Eye (tissue), 1 donor: Measurements from ENCODE around the gene MGAT5.
"Not testable (repeated sequence)": the region's sequence is repeated elsewhere in the genome, so short reads cannot be mapped to it uniquely, and the experiment has no call there.

ENCODE experiments used
- DNase-seq: peaks from one replicate; pipeline ENCODE4 v3.0.0-alpha.2; 2015

The MGAT5 gene

DNA sequence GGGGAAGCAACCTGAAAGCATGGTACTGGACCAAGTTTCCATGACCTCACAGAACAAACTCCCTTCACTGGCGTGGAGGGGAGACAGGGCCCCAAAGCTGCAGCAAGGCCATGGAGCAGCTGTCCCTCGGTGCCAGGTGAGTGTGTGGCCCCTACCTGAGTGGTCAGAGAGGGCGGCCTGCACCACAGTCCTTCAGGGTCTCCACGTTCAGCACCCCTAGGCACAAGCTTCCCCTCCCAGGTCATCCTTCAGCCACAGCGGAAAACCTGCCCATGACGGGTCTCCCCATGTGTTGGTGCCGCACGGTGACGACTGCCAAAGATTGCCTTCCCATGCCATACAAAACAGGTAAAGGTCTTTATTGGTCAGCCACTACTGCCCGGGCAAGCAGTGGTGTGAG is 201.6 kb downstream of the MGAT5 start:
- DNase-seq = no peak

DNA sequence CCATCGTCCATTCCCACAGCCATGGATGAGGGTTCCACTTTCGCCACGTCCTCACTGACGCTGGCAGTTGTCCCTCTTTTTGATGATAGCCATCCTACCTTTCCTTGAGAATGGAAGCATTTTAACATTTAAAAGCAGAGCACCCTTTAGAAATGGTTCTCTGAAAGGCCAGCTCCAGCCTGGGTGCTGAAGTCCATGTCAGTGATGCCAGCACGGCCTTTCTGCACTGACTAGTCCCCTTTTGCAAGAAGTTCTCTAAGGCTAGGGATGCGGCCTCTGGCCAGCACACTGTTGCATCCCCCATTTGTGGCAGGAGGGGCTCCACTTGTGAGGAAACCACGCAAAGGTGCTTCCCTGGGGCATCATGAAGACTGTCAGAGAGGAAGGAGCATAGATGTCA is 203.5 kb downstream of the MGAT5 start:
- no peak for DNase-seq

DNA sequence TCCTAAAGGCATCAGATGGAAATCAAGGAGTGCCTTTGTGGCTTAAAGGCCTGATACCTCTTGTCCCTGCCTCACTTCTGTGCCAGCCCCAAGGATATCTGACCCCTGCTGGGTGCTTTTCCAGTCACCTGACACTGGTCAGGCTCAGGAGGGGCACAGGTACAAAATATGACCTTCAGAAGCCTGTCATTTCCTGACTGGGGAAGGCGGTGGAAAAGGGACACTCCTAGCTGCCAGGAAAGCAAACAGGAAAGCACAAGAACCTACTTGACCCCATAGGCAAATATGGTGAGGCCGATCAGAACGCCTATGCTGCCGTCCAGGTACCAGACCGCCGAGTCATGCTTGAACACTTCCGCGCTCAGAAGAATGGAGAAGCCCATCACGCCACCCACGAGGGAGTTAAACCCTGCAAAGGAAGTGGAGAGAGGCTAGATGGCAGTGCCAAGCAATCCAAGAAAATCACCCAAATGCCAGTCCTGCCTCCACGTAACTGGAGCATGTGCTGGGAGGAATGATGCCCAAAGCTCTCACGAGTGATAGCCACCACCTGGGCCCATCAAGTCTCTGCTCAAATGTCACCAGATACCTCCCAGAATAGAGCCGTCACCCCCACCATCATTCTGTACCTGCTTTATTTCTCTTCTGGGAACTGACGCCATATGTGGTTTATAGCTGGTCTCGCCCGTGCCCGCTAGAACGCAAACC is 204.0 kb downstream of the MGAT5 start:
- DNase-seq = no peak

DNA sequence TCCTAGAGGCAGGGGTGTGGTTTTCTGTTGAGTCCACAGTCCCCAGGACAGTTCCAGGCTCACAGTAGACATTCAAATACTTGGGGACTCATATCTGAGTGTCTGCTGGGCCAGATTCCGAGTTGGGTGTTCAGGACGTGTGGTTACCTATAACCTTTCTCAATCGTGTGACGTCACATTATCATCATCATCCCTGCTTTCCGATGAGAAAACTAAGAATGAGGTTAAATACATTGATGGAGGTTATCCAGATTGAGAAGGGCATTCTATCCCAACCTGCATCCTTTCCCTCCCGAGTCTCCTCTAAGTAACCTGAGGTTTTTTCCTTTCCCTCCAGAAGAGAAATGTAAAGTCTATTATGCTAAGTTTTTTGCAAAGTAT is 204.6 kb downstream of the MGAT5 start:
- no peak for DNase-seq

DNA sequence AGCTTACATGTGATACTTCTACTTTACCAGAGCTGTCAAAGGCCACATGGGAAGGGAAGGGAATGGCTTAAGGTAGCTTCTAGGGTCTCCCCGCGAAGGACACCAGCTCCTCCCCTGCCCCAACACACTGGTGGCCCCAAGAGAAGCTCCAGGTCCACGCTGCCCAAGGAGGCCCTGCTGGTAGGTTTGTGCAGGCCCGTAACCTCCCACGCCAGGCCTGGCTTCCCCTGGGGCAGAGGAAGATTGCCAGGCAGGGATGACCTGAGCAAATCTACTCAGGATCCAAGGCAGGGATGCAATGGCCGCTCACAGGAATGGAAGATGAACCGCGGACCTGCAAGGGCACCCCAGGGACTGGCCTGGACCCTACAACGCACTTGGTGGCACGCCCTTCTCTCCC is 205.1 kb downstream of the MGAT5 start:
- DNase-seq = no peak

DNA sequence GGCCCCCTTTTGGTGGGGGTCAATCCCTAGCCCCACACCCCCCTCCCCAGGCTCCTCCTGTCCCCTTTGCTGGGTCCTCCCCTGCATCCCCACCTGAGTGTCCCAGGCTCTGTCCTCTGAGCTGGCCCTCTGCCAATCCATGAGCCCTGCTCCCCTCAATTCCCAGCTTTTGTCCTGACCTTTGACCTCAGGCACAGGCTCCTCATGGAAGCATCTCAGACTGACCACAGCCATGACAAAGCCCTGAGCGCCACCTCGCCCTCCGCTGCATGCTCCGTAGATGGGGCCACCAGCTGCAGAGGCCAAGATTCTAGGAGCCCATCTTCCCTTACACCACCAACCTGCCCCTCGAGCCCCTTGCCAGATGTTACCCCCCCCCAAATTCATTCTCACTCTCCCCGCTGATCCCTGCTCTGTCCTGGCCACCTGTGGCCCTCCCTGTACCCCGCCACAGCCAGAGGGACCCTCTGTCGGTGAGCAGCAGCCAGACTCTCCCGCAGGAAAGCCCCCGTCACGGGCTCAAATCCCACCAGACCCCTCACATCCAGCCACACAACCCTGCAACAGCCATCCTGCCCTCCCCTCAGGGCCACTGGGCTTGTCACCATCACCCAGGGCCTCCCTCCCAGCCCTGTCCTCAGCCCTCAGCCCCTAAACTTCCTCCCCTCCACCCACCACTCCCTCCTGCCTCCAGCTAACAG is 206.0 kb downstream of the MGAT5 start:
- no peak for DNase-seq

DNA sequence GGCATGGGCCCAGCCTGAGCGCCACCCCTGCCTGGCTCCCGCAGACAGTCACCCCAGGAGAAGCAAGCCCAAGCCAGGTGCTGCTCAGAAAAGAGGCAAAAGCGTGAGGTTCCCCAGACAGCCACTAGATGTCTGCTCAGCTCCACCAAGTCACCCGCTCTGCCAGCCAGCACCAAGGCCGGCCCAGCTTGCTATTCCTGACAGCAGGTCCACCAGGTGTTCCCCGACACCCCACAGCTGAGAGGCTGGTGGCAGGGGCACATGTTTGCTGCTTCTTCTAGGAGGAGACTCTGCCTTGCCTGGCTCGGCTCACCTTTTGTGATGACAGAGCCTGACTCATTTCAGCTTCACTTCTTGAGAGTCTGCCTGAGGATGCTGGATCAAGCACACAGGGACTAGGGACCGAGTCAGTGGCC is 206.7 kb downstream of the MGAT5 start:
- peak; percentile 84 for DNase-seq

DNA sequence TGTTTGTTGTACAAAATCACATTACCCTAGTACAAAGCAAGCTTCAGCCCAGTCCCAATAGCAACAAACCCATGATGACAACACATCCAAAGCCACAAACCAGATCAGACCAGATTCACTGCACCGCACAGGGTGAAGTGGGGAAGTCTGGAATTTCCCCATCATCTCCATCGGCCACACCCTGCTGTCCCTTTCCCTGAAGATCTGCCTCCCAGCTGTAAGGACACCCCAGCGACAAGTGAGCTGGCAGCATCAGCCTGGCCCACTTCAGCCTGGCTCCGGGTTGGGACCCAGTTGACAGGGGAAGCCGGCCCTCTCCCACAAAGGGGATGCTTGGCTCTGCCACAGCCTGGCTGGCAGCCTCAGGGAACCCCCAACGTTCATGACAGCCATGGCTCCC is 207.6 kb downstream of the MGAT5 start:
- peak; percentile 7 for DNase-seq

DNA sequence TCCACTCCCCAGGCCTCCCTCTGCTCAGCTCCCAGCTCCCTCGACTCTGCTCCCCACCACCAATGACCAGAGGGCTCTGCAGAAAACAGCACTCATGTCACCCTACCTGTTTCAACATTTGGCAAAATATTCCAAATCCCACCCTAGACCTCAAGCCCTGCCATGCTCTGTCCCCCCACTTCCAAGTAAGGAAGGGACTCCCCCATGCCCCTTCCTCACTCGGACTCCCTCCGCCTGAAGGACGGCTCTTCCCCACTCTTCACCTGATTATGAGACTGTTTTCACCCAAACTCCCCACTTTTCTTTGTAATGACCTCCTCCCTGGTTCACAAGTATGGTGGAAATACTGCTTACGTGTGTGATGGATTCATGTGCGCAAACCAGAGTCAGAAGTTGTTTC is 208.4 kb downstream of the MGAT5 start:
- no peak for DNase-seq

DNA sequence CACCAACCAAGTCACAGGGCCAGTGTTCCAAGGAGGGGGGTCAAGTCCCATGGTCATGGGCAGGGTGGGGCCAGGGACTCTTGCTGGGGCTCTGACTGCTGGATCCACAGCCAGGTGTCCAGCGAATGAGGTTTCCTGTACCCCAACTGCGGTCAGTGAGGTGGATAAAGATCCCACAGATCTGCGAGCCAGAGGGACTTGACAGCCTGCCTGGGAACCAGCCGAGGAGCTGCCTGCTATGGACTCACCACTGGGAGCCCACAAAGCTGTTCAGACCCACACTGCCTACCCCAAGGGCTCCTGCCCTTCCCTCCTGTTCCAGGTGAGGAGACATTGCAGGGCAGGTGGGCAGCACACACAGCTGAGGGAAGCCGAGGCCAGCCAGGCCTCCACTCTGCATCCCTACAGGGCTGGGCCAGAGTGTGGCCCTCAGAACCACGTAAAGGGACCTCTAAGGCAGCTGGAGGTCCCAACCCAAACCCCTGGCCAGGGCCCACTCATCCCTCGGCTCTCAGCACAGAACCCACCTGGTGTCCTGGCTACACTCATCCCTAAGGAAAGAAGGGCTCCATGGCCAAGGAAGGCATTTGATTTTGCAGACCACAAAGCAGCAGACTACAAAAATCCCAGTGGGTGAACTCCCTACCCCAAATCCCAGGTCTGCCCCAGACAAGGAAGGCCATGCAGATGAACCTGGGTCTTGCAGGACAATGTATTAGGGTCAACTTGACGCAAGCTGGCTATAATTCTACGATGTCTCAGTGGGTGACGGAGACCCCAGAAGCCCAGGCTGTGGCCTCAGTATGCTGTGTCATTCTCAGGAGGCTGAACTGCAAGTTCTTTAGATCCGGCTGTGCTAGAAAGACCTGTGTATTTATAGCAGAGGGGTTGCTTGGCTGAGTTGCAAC is 209.2 kb downstream of the MGAT5 start:
- no peak for DNase-seq

DNA sequence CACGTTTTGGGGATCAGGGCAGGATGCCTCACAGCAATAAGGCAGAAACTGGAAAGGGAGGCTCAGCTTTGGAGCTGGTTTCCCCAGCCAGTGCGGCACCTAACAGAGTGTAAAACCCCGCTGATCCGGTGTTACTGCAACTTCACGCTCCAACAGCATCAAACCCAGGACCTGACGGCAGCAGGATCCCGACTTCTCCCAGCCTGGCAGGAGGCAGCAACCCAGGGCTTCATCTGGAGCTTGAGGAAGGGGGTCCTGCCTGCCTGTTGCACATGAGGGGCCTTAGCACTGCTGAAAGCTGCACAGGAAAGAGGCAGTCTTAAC is 209.8 kb downstream of the MGAT5 start:
- no peak for DNase-seq

DNA sequence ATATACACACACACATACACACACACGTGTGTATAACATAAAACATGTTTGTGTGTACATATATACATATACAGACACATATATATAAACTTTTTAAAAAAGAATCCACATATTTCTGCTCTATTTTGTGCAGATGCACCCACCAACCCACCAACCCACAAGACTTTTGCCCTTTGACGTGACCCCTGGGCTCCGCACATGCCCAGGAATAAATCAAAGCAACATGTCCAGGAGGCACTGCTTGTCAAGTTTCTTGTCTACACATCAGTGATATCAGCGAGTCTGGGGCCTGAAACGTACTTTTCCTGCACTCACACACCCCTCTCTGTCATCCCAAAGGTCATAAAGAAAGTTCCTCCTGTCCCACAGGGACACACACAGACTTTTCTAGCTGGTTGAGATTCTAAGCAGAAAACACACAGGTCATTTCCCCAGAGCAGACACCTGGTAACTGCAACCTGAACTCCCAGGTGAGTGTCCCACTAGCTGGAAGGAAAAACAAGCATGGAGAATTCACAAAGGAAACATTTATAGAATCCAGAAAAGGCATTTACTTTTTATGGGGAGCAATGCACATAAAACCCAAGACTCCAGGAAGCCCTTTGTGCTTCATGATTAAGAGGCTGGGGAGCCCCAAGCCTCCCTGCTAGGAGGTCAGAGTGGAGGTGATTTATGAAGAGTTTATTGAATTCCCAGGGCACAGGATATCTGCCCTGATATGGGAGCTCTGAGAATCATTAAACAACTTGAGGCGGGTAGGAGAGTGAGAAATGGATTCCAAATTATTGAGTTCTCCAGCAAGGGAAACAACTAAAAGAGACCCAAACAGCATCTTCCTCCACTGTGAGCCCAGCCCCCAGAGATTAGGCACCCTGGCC is 211.6 kb downstream of the MGAT5 start:
- no peak for DNase-seq

DNA sequence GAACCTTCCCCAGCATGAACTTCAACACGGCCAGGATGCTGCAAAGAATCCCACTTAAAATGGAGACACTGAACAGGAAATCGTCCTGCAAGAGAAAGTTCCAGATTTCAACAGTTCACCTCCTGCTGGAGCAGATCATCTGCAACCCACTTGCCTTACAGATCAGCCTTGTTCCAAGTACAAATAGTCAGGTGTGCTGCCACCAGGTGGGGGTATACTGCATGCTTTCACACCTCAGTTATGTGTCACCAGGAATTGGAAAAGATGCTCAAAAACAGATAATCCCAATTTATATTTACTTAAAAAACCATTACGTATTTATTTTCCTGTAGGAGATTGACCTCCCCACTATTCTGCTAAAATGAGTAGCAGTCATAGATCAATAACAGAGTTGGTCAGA is 212.3 kb downstream of the MGAT5 start:
- peak; percentile 44 for DNase-seq

DNA sequence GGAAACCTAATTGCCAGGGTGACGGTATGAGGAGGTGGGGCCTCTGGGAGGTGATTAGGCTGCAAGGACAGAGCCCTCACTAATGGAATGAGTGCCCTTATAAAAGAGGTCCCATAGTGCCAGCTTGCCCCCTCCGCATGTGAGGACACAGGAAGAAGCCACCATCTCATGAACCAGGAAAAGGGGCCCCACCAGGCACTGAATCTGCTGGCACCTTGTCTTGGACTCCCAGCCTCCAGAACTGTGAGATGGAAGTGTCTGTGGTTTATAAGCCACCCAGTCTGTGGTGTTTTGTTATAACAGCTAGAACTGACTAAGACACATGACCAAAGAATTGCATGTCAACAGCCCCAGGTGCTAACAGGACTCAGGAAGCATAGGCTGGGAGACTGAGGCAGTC is 214.3 kb downstream of the MGAT5 start:
- no peak for DNase-seq

DNA sequence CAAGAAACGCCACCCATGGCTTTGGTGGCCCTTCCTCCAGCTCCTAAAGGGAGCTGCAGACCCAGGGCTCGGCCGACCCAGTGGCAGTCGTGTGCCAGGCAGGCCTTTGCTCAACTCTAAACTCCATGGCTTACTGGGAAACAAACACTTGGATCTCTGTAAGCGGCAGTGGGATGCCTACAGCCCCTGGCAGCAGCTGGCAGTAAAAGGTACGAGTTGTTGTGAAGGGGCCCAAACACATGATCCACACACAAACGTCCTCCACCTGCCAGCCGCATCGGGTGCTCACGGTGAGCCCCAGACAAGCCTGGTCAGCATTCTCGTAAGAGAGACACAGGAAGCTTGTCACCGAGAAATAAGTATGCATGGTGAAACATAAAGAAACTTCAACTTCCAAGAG is 214.9 kb downstream of the MGAT5 start:
- DNase-seq = no peak

DNA sequence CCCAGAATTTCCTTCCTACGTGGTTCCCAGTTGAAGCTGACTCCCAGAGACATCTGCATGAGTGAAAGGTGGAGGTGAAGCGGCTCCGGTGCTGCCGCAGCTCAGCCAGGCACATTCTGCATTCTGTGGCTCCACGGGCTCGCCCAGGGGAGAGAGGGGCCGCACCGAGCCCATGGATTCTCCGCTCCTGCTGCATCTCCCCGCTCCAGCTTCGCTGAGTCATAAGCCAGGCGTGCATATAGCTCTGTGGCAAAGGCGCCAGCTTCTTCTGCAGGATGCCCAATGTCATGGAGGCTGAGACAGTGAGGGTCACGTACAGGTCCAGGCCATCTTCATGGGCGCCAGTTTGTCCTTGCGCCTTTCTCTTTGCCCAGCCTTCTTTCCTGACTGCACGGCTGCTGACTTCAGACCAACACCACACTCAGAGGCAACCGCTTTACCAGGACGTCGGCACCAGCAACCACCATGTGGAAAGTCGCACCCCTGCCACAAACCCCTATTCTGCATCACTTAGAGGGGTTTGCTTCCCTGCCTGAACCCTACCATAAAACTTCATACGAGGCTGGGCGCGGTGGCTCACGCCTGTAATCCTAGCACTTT is 215.7 kb downstream of the MGAT5 start:
- DNase-seq = no peak

DNA sequence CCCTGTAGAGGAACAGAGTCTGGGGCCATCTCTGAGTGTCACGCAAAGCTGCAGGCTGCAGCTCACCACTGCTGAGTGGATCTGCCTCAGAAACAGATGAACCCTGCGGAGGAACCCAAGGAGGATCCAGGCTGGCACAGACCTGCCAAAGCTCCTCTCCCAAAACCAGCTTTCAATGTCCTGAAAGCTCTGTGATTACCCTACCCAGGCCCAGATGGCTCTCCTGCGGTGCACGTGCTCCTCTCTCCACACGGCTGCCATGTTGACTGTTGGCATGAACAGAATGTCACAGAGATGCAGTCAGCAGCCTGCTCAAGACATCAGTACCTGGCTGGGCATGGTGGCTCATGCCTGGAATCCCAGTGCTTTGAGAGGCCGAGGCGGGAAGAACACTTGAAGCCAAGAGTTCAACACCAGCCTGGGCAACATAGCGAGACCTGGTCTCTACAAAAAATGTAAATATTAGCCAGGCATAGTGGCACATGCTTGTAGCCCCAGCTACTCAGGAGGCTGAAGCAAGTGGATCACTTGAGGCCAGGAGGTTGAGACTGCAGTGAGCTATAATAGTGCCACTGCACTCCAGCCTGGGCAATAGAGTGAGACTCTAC is 216.8 kb downstream of the MGAT5 start:
- no peak for DNase-seq

DNA sequence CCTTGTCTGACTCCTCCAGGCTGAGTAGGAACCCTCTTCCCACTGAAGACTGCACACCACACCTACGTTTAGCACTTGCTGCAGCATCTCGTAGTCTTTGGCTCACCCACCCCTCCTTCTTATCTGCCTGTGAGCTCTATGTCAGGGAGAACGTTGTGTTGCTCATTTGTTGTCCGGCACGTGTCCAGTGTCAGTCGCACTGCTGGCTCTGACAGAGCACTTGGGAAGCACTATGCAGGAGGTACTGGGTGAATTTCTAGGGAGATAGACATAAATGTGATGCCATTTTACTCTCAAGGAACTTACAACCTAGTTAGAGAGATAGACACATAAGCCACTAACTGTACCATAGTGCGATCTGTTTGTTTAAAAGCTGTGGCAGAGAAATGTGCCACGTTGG is 223.1 kb downstream of the MGAT5 start:
- not testable (repeated sequence) for DNase-seq

DNA sequence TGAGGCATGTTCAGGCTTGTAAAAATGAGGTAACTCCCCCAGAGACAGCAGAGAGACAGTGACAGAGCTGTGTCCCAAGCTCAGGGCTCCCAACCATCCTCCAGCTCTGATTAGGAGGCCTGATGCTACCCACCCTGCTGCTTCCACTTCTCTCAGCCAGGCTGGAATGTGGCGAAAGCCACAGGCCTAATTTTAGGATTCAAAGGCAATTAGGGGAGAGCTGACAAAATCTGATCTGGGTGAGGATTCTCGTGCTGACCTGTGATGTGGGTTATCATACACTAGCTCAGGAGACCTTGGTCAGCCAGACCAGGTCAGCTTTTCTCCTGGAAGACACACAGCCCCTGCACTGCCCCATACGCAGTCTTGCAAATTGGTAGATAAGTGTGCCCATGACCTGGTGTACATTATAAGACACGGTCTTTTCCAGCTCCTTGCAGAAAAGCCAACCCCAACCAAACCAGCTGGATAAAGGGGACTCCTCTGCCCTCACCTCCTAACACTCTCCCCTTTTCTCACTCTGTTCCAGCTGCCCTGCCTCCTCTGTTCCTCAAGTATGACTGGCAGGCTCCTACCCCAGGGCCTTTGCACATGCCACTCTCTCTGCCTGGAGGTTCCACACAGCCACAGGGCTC is 225.9 kb downstream of the MGAT5 start:
- no peak for DNase-seq

DNA sequence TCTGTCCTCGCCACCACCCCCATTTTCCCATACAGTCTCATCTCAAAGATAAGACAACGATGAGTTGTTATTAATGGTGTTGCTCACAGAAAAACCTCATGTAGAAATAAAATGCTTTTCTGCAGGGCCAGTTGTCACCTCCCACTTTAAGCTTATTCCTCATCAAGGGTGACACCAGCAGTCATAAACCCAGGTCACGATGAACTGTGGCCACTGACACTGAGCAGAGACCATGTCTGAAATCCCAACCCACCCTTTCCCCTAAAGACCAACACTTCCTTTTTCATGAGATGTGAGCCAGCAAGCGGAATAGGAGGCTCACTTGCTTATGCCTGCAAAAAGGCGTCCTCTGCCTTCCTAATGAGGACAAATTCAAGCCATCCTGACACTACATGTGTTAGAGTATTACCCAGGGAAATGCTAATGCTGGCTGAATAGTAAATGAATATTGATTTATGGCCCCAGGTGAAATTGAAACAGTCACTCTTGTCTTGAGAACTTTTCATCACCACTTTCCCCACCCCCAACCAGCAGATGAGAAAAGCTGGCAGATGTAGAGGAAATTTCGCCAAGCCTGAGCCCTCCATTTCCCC is 228.4 kb downstream of the MGAT5 start:
- peak; percentile 26 for DNase-seq

DNA sequence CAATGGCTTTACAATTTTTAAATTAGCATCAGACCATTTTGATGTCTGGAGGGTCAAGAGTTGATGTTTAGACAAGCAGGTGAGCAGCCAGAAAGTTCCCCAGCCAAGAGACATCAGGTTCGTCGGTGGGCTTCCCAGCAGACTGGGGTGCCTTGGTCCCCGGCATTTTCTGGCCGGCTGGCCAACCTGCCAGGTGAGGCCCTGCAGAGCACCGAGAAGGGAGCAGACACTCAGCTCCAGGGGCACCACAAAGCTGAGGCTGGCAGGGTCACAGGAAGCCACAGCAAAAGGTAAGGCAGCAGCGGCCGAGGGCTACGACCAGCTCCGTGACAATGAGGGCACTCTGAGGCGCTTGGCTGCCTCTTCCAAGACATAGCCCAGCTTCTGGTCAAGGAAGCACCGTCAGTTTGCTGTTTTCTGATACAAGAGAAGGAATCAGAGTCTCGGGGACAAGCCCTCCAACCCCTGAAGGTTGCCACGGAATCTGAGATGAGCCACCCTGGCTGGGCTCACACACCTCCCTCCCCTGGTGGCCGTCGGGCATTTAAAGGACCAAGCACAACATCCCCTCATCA is 229.0 kb downstream of the MGAT5 start:
- DNase-seq = no peak
